Spleen (tissue), 11 donors: ENCODE data around the gene NDUFA13. TPM values are rescaled to one million over a fixed set of nuclear protein-coding genes. Genes with fewer than 3 reads are reported as not detected.

Source experiments
- DNase-seq: peaks from one replicate; pipeline ENCODE4 v3.0.0-alpha.2; 2020
- H3K27ac ChIP-seq, 8 donors: fragments of 200-600 bp; sonication (generic) in 7 of 8; 1 replicate in 4 of 8; 2 replicates in 4 of 8; pipeline versions ENCODE4 v1.5.0 to v1.8.0; 2016 to 2021; ENCODE audit warnings: inconsistent platforms in 4 of 8, mild to moderate bottlenecking in 4 of 8, moderate library complexity in 1 of 8
- H3K27me3 ChIP-seq, 7 donors: fragments of 200-600 bp; sonication (generic) in 6 of 7; replicated peaks in 1 of 7; 1 replicate in 4 of 7; 2 replicates in 3 of 7; pipeline versions ENCODE4 v1.5.0 to v1.8.0; 2016 to 2021; ENCODE audit warnings: inconsistent platforms in 3 of 7, mild to moderate bottlenecking in 1 of 7
- H3K36me3 ChIP-seq, 6 donors: fragments of 200-600 bp; sonication (generic) in 5 of 6; 1 replicate in 4 of 6; 2 replicates in 2 of 6; pipeline versions ENCODE4 v1.5.0 to v1.8.0; 2016 to 2021; ENCODE audit warnings: inconsistent platforms in 2 of 6
- H3K4me1 ChIP-seq, 6 donors: fragments of 200-600 bp; sonication (generic) in 5 of 6; 1 replicate in 3 of 6; 2 replicates in 3 of 6; pipeline versions ENCODE4 v1.5.0 to v1.8.0; 2016 to 2021; ENCODE audit warnings: inconsistent platforms in 3 of 6
- H3K4me3 ChIP-seq, 8 donors: fragments of 200-600 bp; sonication (generic) in 7 of 8; 1 replicate in 4 of 8; 2 replicates in 4 of 8; pipeline versions ENCODE4 v1.5.0 to v1.8.0; 2016 to 2021; ENCODE audit warnings: inconsistent platforms in 4 of 8, mild to moderate bottlenecking in 4 of 8, moderate library complexity in 2 of 8
- H3K9me3 ChIP-seq, 8 donors: fragments of 200-600 bp; sonication (generic) in 7 of 8; 1 replicate in 4 of 8; 2 replicates in 4 of 8; pipeline versions ENCODE4 v1.5.0 to v1.8.0; 2016 to 2021; ENCODE audit warnings: inconsistent platforms in 4 of 8
- CTCF ChIP-seq, 11 experiments: fragments of 200-600 bp in 7 of 11; fragments of 450-650 bp in 4 of 11; sonication (generic) in 4 of 11; IDR thresholded peaks in 8 of 11; conservative IDR thresholded peaks in 3 of 11; 1 replicate in 7 of 11; 2 replicates in 4 of 11; pipeline versions ENCODE4 v1.4.0 to v1.8.0; 2016 to 2021; ENCODE audit warnings: antibody characterized with exemption in 11 of 11, inconsistent platforms in 4 of 11, mild to moderate bottlenecking in 1 of 11
- POLR2A ChIP-seq, 3 donors: fragments of 450-650 bp; IDR thresholded peaks; one replicate each; pipeline ENCODE4 v1.5.1; 2017; ENCODE audit warnings: antibody characterized with exemption in 3 of 3, mild to moderate bottlenecking in 1 of 3
- POLR2AphosphoS5 ChIP-seq, 3 donors: sonication (generic); formaldehyde crosslinking; IDR thresholded peaks; one replicate each; pipeline ENCODE4 v1.5.1; 2017; ENCODE audit warnings: antibody characterized with exemption in 3 of 3
- WGBS, 5 donors: extraction: QIAGEN DNeasy Blood & Tissue Kit in 3 of 5; methylation state at CpG; one replicate each; pipeline versions ENCODE4 v1.1.5 to v1.1.7; 2013 to 2018; 5-methylcytosine and 5-hydroxymethylcytosine counted together
- intact Hi-C: fragments of 100-400 bp; cut with DNase I; formaldehyde crosslinking; loops from one replicate; pipeline ENCODE4 v1.15.0; 2023; ENCODE audit warnings: low total_unique reads
- polyA plus RNA-seq, 3 donors: library from polyadenylated mRNA; stranded (reverse); fragments of 200-250 nt; gene quantifications; one replicate each; pipeline ENCODE4 v1.2.1, GENCODE V29; 2013
- total RNA-seq, 7 donors: library from RNA; depleted of rRNA in 3 of 7; stranded (reverse); fragments of >200 nt in 3 of 7; fragmentation: NEBNext Ultra II Directional in 4 of 7; extraction: Animal tissue kit (Norgen Biotek cat#: 25700) in 4 of 7; gene quantifications; one replicate each; pipeline versions ENCODE4 v1.1.0 to v1.2.1, GENCODE V29; 2016 to 2021
- donor health status: healthy with polysubstance abuse.
- donor health status: DM: no; HTN: no; CAD: no; lungs with moderate emphysema.
- donor health status: DM: no; HTN: no; CAD: no.
- donor health status: Bipolar disorder and iron deficiency.
- donor health status: healthy.
- donor health status: DM: no; HTN: no; CAD: no.
- donor health status: DM: yes; HTN: yes; CAD: no.

NDUFA13 gene
- total and polyA plus RNA-seq, 10 donors = 24.0 to 224 (median 197) TPM

- DNase-seq = no peak
- Histone ChIP-seq H3K4me1 (peaks cover 0 to 5% (median 0%) of the 10 kb centered on the region in 6 donors), H3K9me3 (no peaks in the 10 kb centered on the region), H3K27me3 (peaks cover 0 to 11% (median 0%) of the 10 kb centered on the region in 7 donors), H3K36me3 (no peaks in the 10 kb centered on the region), H3K27ac (no peak overlapping the region), H3K4me3 (no peak overlapping the region)
- TF ChIP-seq POLR2A (IDR thresholded peaks at IDR 0.05) = no peak
- peak in 1 of 3 donors; percentile 22 for TF ChIP-seq POLR2AphosphoS5 (IDR thresholded peaks at IDR 0.05)
- no peak for TF ChIP-seq CTCF (IDR thresholded peaks at IDR 0.05 in 8 of 11, conservative IDR thresholded peaks at IDR 0.05 in 3 of 11)
- 78 to 87% (median 82%) methylated on average over 15 of the region's 15 CpGs for WGBS, 5 donors
- intact Hi-C loops = no loop called here
These were observed 42.0 kb downstream of the NDUFA13 start for GRCh38 chr19:19558055-19558454.

- H3K27ac ChIP-seq = no peak overlapping the region
- H3K36me3 ChIP-seq = no peaks in the 10 kb centered on the region
- no peak overlapping the region for H3K4me3 ChIP-seq
- 92 to 95% (median 94%) methylated on average over 16 of the region's 16 CpGs for WGBS, 5 donors
- H3K9me3 ChIP-seq = no peaks in the 10 kb centered on the region
- no peak for TF ChIP-seq POLR2AphosphoS5 (IDR thresholded peaks at IDR 0.05)
- no peak for TF ChIP-seq CTCF (IDR thresholded peaks at IDR 0.05 in 8 of 11, conservative IDR thresholded peaks at IDR 0.05 in 3 of 11)
- no peak for TF ChIP-seq POLR2A (IDR thresholded peaks at IDR 0.05)
- peaks cover 0 to 5% (median 0%) of the 10 kb centered on the region in 6 donors for H3K4me1 ChIP-seq
- DNase-seq = no peak
- peaks cover 0 to 11% (median 0%) of the 10 kb centered on the region in 7 donors for H3K27me3 ChIP-seq
- intact Hi-C loops = no loop called here
These were observed 42.6 kb downstream of the NDUFA13 start for GRCh38 chr19:19558636-19559035.

- Histone ChIP-seq H3K9me3 (no peaks in the 10 kb centered on the region), H3K27me3 (no peaks in the 10 kb centered on the region), H3K36me3 (peaks cover 0 to 7% (median 0%) of the 10 kb centered on the region in 6 donors), H3K4me3 (no peak overlapping the region), H3K4me1 (no peaks in the 10 kb centered on the region), H3K27ac (no peak overlapping the region)
- WGBS, 5 donors = 33 to 58% (median 44%) methylated on average over 1 to 4 of the region's 4 CpGs
- DNase-seq = no peak
- intact Hi-C loops = no loop called here
- TF ChIP-seq POLR2A (IDR thresholded peaks at IDR 0.05) (no peak), CTCF (IDR thresholded peaks at IDR 0.05 in 8 of 11, conservative IDR thresholded peaks at IDR 0.05 in 3 of 11) (no peak), POLR2AphosphoS5 (IDR thresholded peaks at IDR 0.05) (no peak)
These were observed 43.9 kb downstream of the NDUFA13 start for GRCh38 chr19:19559931-19560330.

GRCh38 chr19:19561946-19562664 lies 46.1 kb downstream of the NDUFA13 start:
- no peak overlapping the region for H3K27ac ChIP-seq
- H3K36me3 ChIP-seq = peaks cover 0 to 13% (median 0%) of the 10 kb centered on the region in 6 donors
- WGBS, 5 donors = 75 to 86% (median 85%) methylated on average over 23 to 26 of the region's 26 CpGs
- no peak for DNase-seq
- intact Hi-C loops = no loop called here
- no peaks in the 10 kb centered on the region for H3K9me3 ChIP-seq
- TF ChIP-seq POLR2A (IDR thresholded peaks at IDR 0.05) (no peak), CTCF (IDR thresholded peaks at IDR 0.05 in 8 of 11, conservative IDR thresholded peaks at IDR 0.05 in 3 of 11) (no peak), POLR2AphosphoS5 (IDR thresholded peaks at IDR 0.05) (no peak)
- H3K27me3 ChIP-seq = no peaks in the 10 kb centered on the region
- H3K4me3 ChIP-seq = no peak overlapping the region
- H3K4me1 ChIP-seq = no peaks in the 10 kb centered on the region
